ENCODE results near the gene LRFN2. TPM values are rescaled to one million over a fixed set of nuclear protein-coding genes. Genes with fewer than 3 reads are reported as not detected.

Gene LRFN2
- total RNA-seq, 1 donor from 2014 or later: not detected

GRCh38 chr6:40532349-40533000 is 54.7 kb downstream of the LRFN2 start:
- Histone ChIP-seq H3K4me1 (no peaks in the 10 kb centered on the region), H3K4me3 (no peak overlapping the region), H3K36me3 (no peaks in the 10 kb centered on the region), H3K9me3 (no peaks in the 10 kb centered on the region), H3K27me3 (no peaks in the 10 kb centered on the region), H3K27ac (no peak overlapping the region)
- DNase-seq (ENCODE audit: extremely low spot score in 2 of 2): no peak
- TF ChIP-seq POLR2A (IDR thresholded peaks at IDR 0.05) (no peak), POLR2AphosphoS5 (IDR thresholded peaks at IDR 0.05; ENCODE audit: insufficient read depth in 1 of 2, low read depth in 1 of 2) (no peak), CTCF (IDR thresholded peaks at IDR 0.05) (no peak)
- intact Hi-C loops (cut with DNase I): no loop called here

- no peak for TF ChIP-seq POLR2AphosphoS5 (IDR thresholded peaks at IDR 0.05; ENCODE audit: insufficient read depth in 1 of 2, low read depth in 1 of 2)
- TF ChIP-seq CTCF (IDR thresholded peaks at IDR 0.05): no peak
- Histone ChIP-seq H3K27me3 (no peaks in the 10 kb centered on the region), H3K4me1 (no peaks in the 10 kb centered on the region), H3K36me3 (no peaks in the 10 kb centered on the region), H3K27ac (no peak overlapping the region), H3K4me3 (no peak overlapping the region), H3K9me3 (no peaks in the 10 kb centered on the region)
- intact Hi-C loops (cut with DNase I): no loop called here
- DNase-seq (ENCODE audit: extremely low spot score in 2 of 2): no peak
Measured at GRCh38 chr6:40529919-40530318, 57.2 kb downstream of the LRFN2 start.

GRCh38 chr6:40529040-40529439 is 58.1 kb downstream of the LRFN2 start:
- H3K27ac ChIP-seq: no peak overlapping the region
- H3K9me3 ChIP-seq: no peaks in the 10 kb centered on the region
- no peak for DNase-seq (ENCODE audit: extremely low spot score in 2 of 2)
- H3K36me3 ChIP-seq: no peaks in the 10 kb centered on the region
- intact Hi-C loops (cut with DNase I): no loop called here
- H3K4me3 ChIP-seq: no peak overlapping the region
- no peak for TF ChIP-seq POLR2A (IDR thresholded peaks at IDR 0.05)
- no peak for TF ChIP-seq CTCF (IDR thresholded peaks at IDR 0.05)
- TF ChIP-seq POLR2AphosphoS5 (IDR thresholded peaks at IDR 0.05; ENCODE audit: insufficient read depth in 1 of 2, low read depth in 1 of 2): no peak
- H3K27me3 ChIP-seq: no peaks in the 10 kb centered on the region
- no peaks in the 10 kb centered on the region for H3K4me1 ChIP-seq

GRCh38 chr6:40528051-40528450 is 59.1 kb downstream of the LRFN2 start:
- no peak overlapping the region for H3K27ac ChIP-seq
- intact Hi-C loops (cut with DNase I): no loop called here

More at GRCh38 chr6:40528051-40528450, 59.1 kb downstream of the LRFN2 start:
- Histone ChIP-seq H3K27me3 (no peaks in the 10 kb centered on the region), H3K4me1 (no peaks in the 10 kb centered on the region), H3K36me3 (no peaks in the 10 kb centered on the region), H3K9me3 (no peaks in the 10 kb centered on the region), H3K4me3 (no peak overlapping the region)
- no peak for TF ChIP-seq CTCF (IDR thresholded peaks at IDR 0.05)
- no peak for TF ChIP-seq POLR2A (IDR thresholded peaks at IDR 0.05)
- no peak for TF ChIP-seq POLR2AphosphoS5 (IDR thresholded peaks at IDR 0.05; ENCODE audit: insufficient read depth in 1 of 2, low read depth in 1 of 2)
- no peak for DNase-seq (ENCODE audit: extremely low spot score in 2 of 2)
